HepG2 (cell line): Measurements from ENCODE around the gene PROC. TPM values are rescaled to one million over a fixed set of nuclear protein-coding genes. Genes with fewer than 3 reads are reported as not detected.

ENCODE experiments used
- ATAC-seq: fragments of 200-7000 bp; cut with Tn5 transposase; 3 replicates; pipeline ENCODE4 v1.9.1; 2020; ENCODE audit warnings: mild to moderate bottlenecking, moderate library complexity
- BruUV-seq: library from RNA; stranded (reverse); fragments of 400-500 nt; replicated peaks from 2 replicates; lab custom pipeline; 2021; lab: Mats Ljungman, UMichigan
- CTCF ChIA-PET: fragments of 300-600 bp; formaldehyde crosslinking; extraction: SDS; loops from one replicate; lab custom pipeline; 2021; ENCODE audit warnings: low total read pairs, inconsistent platforms, low intra/inter-chr PET ratio; lab: Yijun Ruan, JAX
- POLR2A ChIA-PET: fragments of 350-600 bp; sonication (Branson Sonifier 250); formaldehyde crosslinking; loops from one replicate; lab custom pipeline; 2020; ENCODE audit warnings: antibody characterized with exemption, inconsistent platforms; lab: Yijun Ruan, JAX
- DNase-seq: peaks from one replicate; pipeline ENCODE4 v3.0.0-alpha.2; 2015; ENCODE audit warnings: low spot score
- FAIRE-seq: peaks from 3 replicates; lab custom pipeline; 2011; peaks lifted over from hg19 to GRCh38; lab: Jason Lieb, UNC
- H2AFZ ChIP-seq: one replicate; pipeline ENCODE4 v1.6.1; 2011; ENCODE audit warnings: low read length, inconsistent platforms
- H3K27ac ChIP-seq: fragments of 300-600 bp; 3 replicates; pipeline ENCODE4 v1.8.0; 2011; ENCODE audit warnings: mixed run types, mild to moderate bottlenecking, mixed read lengths, low read length, inconsistent platforms; ENCODE audit not compliant: insufficient read depth; ENCODE audit errors: extremely low read length
- H3K27me3 ChIP-seq, 2 experiments: fragments of 200-600 bp in 1 of 2; 2 replicates in 1 of 2; 3 replicates in 1 of 2; pipeline versions ENCODE4 v1.6.0 to v1.8.0; 2011; ENCODE audit warnings: low read length in 2 of 2, mild to moderate bottlenecking in 2 of 2, moderate library complexity in 2 of 2, inconsistent platforms in 1 of 2; ENCODE audit not compliant: insufficient read depth in 2 of 2, control insufficient read depth in 1 of 2
- H3K36me3 ChIP-seq, 2 experiments: fragments of 200-600 bp in 1 of 2; replicated peaks in 1 of 2; 2 replicates in 1 of 2; 3 replicates in 1 of 2; pipeline versions ENCODE4 v1.5.1 to v1.8.0; 2011; ENCODE audit warnings: low read length in 2 of 2, inconsistent platforms in 1 of 2; ENCODE audit not compliant: insufficient read depth in 2 of 2, control insufficient read depth in 1 of 2
- H3K4me1 ChIP-seq: 2 replicates; pipeline ENCODE4 v1.5.1; 2012; ENCODE audit warnings: low read length, inconsistent platforms; ENCODE audit not compliant: insufficient read depth
- H3K4me2 ChIP-seq: 2 replicates; pipeline ENCODE4 v1.6.0; 2011; ENCODE audit warnings: low read depth, low read length, inconsistent platforms
- H3K4me3 ChIP-seq, 3 experiments: fragments of 200-600 bp in 1 of 3; sonication (generic), shearing (Covaris generic) in 1 of 3; replicated peaks in 1 of 3; 2 replicates each; pipeline ENCODE4 v1.5.1; 2011 to 2016; ENCODE audit warnings: low read length in 3 of 3, inconsistent platforms in 2 of 3, low read depth in 2 of 3, mild to moderate bottlenecking in 2 of 3, control low read depth in 1 of 3, mixed read lengths in 1 of 3; ENCODE audit not compliant: insufficient read depth in 1 of 3
- H3K79me2 ChIP-seq: one replicate; pipeline ENCODE4 v1.6.1; 2011; ENCODE audit warnings: low read length, inconsistent platforms; ENCODE audit not compliant: insufficient read depth
- H3K9ac ChIP-seq: 2 replicates; pipeline ENCODE4 v1.6.0; 2011; ENCODE audit warnings: mild to moderate bottlenecking, low read depth, low read length, inconsistent platforms; ENCODE audit not compliant: insufficient read depth
- H3K9me3 ChIP-seq: 2 replicates; pipeline ENCODE4 v1.5.1; 2012; ENCODE audit warnings: mild to moderate bottlenecking, low read length
- H4K20me1 ChIP-seq: 2 replicates; pipeline ENCODE4 v1.6.0; 2011; ENCODE audit warnings: inconsistent platforms, mild to moderate bottlenecking, low read length, moderate library complexity; ENCODE audit not compliant: insufficient read depth
- EED ChIP-seq: sonication (generic); formaldehyde crosslinking; IDR thresholded peaks from 2 replicates; pipeline ENCODE4 v1.5.0; 2020; ENCODE audit warnings: mild to moderate bottlenecking, missing genetic modification reagents
- FOXA1 ChIP-seq, 2 experiments: fragments of 450-650 bp in 1 of 2; sonication (generic) in 1 of 2; formaldehyde crosslinking in 1 of 2; IDR thresholded peaks; 2 replicates each; pipeline versions ENCODE4 v1.4.0 to v1.6.1; 2016 to 2020; ENCODE audit warnings: missing genetic modification reagents in 1 of 2
- KDM5B ChIP-seq: sonication (generic); formaldehyde crosslinking; IDR thresholded peaks from 2 replicates; pipeline ENCODE4 v1.4.0; 2020; ENCODE audit warnings: missing genetic modification reagents, mild to moderate bottlenecking, borderline replicate concordance
- MBNL3 ChIP-seq: fragments of 250-450 bp; sonication (Bioruptor Pico); conservative IDR thresholded peaks from 2 replicates; pipeline ENCODE4 v1.8.0; 2022; ENCODE audit warnings: mild to moderate bottlenecking, inconsistent platforms
- MTF1 ChIP-seq: sonication (generic); formaldehyde crosslinking; IDR thresholded peaks from 2 replicates; pipeline ENCODE4 v1.5.0; 2020; ENCODE audit warnings: missing genetic modification reagents
- NFRKB ChIP-seq: fragments of 450-650 bp; IDR thresholded peaks from 2 replicates; pipeline ENCODE4 v1.6.1; 2017
- SIN3A ChIP-seq: IDR thresholded peaks from 2 replicates; pipeline ENCODE4 v1.6.1; 2011; ENCODE audit warnings: low read depth, mild to moderate bottlenecking, control low read depth, low read length, borderline replicate concordance
- SMARCE1 ChIP-seq: fragments of 450-650 bp; IDR thresholded peaks from 2 replicates; pipeline ENCODE4 v1.6.1; 2017; ENCODE audit warnings: borderline replicate concordance
- SNAPC2 ChIP-seq: sonication (generic); formaldehyde crosslinking; IDR thresholded peaks from 2 replicates; pipeline ENCODE4 v1.8.1; 2022; ENCODE audit warnings: mild to moderate bottlenecking, missing genetic modification reagents
- SYNCRIP ChIP-seq: fragments of 200-400 bp; formaldehyde crosslinking; IDR thresholded peaks from 2 replicates; pipeline ENCODE4 v1.6.1; 2018; ENCODE audit warnings: mild to moderate bottlenecking, low read depth, low read length; ENCODE audit not compliant: insufficient read depth
- WGBS: methylation state at CpG from one replicate; pipeline ENCODE4 v1.1.6; 2017; ENCODE audit warnings: low lambda C conversion rate; 5-methylcytosine and 5-hydroxymethylcytosine counted together
- in situ Hi-C: cut with HindIII; loops from 2 replicates; pipeline ENCODE4 v1.10.0; 2017; ENCODE audit warnings: low pct_unique_long_range_greater_than_20kb; ENCODE audit not compliant: extremely low pct_ligation_motif_present
- intact Hi-C: fragments of 100-400 bp; cut with micrococcal nuclease; formaldehyde crosslinking; loops from one replicate; pipeline ENCODE4 v1.10.0; 2022; ENCODE audit not compliant: unreplicated experiment
- polyA plus RNA-seq, 8 experiments: library from polyadenylated mRNA; depleted of rRNA in 3 of 8; stranded (reverse) in 7 of 8; unstranded in 1 of 8; fragments of >200 nt; fragmentation: Illumina TruSeq in 4 of 8; extraction: Trizol in 4 of 8; gene quantifications; 2 replicates each; pipeline versions ENCODE4 v1.2.1 to v1.2.3, GENCODE V29; 2011 to 2016; ENCODE audit warnings: low read depth in 4 of 8, missing spikeins in 1 of 8, mixed read lengths in 1 of 8; ENCODE audit not compliant: insufficient read depth in 1 of 8
- total RNA-seq, 5 experiments: library from RNA; depleted of rRNA; stranded (reverse); fragments of >200 nt; fragmentation: Illumina TruSeq; extraction: Trizol; gene quantifications; 2 replicates each; pipeline ENCODE4 v1.2.3, GENCODE V29; 2016; ENCODE audit warnings: low read depth in 1 of 5

The PROC gene
- total and polyA plus RNA-seq, 2 of the 13 experiments (the other 11 are each of a cell fraction or from before 2014, with no cell fraction given) = 134 to 185 TPM

GRCh38 chr2:127397568-127398238 lies 20.5 kb upstream of the PROC start:
- H3K27ac ChIP-seq = no peak overlapping the region
- H3K9ac ChIP-seq = no peak overlapping the region
- intact Hi-C loops = no loop called here
- in situ Hi-C loops = no loop called here
- no peaks in the 10 kb centered on the region for H3K9me3 ChIP-seq
- no peak for DNase-seq
- FAIRE-seq = no peak
- no peaks in the 10 kb centered on the region for H3K36me3 ChIP-seq
- peak; percentile 19 for ATAC-seq
- no peaks in the 10 kb centered on the region for H3K79me2 ChIP-seq
- peak overlapping the region; percentile 45 for H3K4me2 ChIP-seq
- H3K4me1 ChIP-seq = peaks cover 45% of the 10 kb centered on the region
- no peaks in the 10 kb centered on the region for H3K27me3 ChIP-seq
- ChIA-PET POLR2A (interaction anchor here (0.6 to 2.3 kb wide), 5 partner anchors 9 to 38 kb away, joined by 3 to 18 read pairs (median 5); partner anchors contain the start of gene PROC), CTCF (no interaction called here)
- BruUV-seq = no TSS peak
- no peak overlapping the region for H2AFZ ChIP-seq
- TF ChIP-seq SMARCE1 = no peak
- no peak for TF ChIP-seq SNAPC2 (CRISPR knock-in tag)
- no peak for TF ChIP-seq MBNL3 (CRISPR knock-in tag)
- TF ChIP-seq MTF1 (CRISPR knock-in tag) = no peak
- TF ChIP-seq KDM5B (CRISPR knock-in tag) = 0 out of 2 replicates have a peak, but pooled peaks have one; percentile 30
- TF ChIP-seq NFRKB = no peak
- no peak for TF ChIP-seq SIN3A
- 0 out of 2 replicates have a peak, but pooled peaks have one; percentile 45 for TF ChIP-seq EED (CRISPR knock-in tag)
- TF ChIP-seq SYNCRIP = no peak
- TF ChIP-seq FOXA1 (IDR thresholded peaks at IDR 0.05) = no peak
- no peak for TF ChIP-seq FOXA1 (CRISPR knock-in tag; IDR thresholded peaks at IDR 0.05)
- no peaks in the 10 kb centered on the region for H4K20me1 ChIP-seq
- 89% methylated on average over 9 of the region's 9 CpGs for WGBS
- H3K4me3 ChIP-seq = no peak overlapping the region
